ENCODE results near the gene SUN1. TPM values are rescaled to one million over a fixed set of nuclear protein-coding genes. Genes with fewer than 3 reads are reported as not detected.
"Not testable (repeated sequence)": the region's sequence is repeated elsewhere in the genome, so short reads cannot be mapped to it uniquely, and the experiment has no call there.

Gene SUN1
- total and polyA plus RNA-seq, 12 donors: 69.2 to 211 (median 183) TPM

DNA sequence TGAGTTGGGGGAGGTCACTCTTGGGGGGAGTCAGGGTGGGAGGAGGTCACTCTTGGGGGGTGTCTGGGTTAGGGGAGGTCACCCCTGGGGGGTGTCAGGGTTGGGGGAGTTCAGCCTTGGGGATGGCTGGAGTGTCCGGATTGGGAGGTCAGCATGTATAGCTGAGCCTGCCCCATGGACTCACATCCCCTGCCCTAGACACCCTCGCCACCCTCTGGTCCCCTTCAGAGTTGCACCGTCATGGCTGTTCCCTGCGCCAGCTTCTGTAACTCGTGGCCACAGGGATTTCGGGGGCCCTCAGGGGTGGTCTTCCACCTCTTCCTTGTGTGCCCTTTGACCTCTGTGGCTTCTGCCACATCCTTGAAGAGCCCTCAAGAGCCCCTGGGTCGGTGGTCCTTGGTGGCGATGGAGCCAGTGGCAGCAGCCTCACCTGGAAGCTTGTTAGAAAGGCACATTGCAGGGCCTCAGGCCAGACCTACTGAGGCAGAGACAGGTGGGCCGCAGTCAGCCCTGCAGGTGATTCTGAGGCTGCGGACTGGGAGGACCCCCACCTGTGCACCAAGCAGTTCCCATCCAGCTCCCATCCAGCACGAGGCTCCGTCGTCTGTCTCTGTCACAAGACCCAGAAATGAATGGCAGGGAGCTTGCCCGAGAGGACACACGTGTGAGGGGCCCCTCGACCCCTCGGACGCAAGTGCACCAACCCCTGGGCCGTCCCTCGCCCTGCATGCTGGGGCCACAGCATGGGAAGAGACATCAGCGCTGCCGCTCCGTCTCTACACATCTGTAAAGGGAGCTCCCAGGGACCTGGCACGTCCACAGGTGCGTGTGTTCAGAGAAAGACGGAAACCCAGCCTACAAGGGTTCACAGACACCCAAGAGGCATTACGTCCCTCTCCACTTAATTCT is 44.7 kb upstream of the SUN1 start:
- TF ChIP-seq, protein P1, sequence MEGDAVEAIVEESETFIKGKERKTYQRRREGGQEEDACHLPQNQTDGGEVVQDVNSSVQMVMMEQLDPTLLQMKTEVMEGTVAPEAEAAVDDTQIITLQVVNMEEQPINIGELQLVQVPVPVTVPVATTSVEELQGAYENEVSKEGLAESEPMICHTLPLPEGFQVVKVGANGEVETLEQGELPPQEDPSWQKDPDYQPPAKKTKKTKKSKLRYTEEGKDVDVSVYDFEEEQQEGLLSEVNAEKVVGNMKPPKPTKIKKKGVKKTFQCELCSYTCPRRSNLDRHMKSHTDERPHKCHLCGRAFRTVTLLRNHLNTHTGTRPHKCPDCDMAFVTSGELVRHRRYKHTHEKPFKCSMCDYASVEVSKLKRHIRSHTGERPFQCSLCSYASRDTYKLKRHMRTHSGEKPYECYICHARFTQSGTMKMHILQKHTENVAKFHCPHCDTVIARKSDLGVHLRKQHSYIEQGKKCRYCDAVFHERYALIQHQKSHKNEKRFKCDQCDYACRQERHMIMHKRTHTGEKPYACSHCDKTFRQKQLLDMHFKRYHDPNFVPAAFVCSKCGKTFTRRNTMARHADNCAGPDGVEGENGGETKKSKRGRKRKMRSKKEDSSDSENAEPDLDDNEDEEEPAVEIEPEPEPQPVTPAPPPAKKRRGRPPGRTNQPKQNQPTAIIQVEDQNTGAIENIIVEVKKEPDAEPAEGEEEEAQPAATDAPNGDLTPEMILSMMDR (IDR thresholded peaks at IDR 0.05): no peak
- no peak overlapping the region for H3K4me3 ChIP-seq
- H3K27ac ChIP-seq: no peak overlapping the region
- H3K4me1 ChIP-seq: peaks cover 0 to 7% (median 0%) of the 10 kb centered on the region in 9 donors
- H3K36me3 ChIP-seq: peaks cover 0 to 55% (median 7%) of the 10 kb centered on the region in 9 donors
- no peak for DNase-seq
- intact Hi-C loops (cut with DNase I): loop anchor here in 8 of 10 donors (2.0 to 10.0 kb wide), 8 partner anchors 45 to 177 kb away; partner anchors contain the start of gene SUN1 (in 2 of the 8)
- H3K27me3 ChIP-seq: no peaks in the 10 kb centered on the region
- 94 to 95% methylated on average over 26 to 27 of the region's 27 CpGs for WGBS, 2 donors
- no peaks in the 10 kb centered on the region for H3K9me3 ChIP-seq
- peak in 1 of 8 donors; percentile 23 for ATAC-seq

DNA sequence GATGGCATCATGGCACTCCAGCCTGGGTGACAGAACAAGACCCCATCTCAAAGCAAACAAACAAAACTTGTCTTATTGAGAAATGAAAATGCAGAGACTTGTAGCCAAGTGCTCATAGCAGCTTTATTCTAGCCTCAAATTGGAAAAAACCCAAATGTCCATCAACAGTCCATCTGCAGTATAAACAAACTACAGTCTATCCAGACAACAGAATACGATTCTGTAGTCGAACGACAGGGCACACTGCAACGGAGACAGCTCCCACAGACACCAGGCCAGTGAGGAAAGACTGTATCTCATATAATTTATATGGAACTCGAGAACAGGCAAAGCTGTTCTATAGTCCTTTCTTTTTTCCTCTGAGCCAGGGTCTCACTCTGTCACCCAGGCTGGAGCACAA is 40.8 kb upstream of the SUN1 start:
- peaks cover 0 to 21% (median 0%) of the 10 kb centered on the region in 9 donors for H3K36me3 ChIP-seq
- intact Hi-C loops (cut with DNase I): no loop called here
- H3K27me3 ChIP-seq: no peaks in the 10 kb centered on the region
- no peaks in the 10 kb centered on the region for H3K9me3 ChIP-seq
- 32 to 60% methylated on average over 5 of the region's 5 CpGs for WGBS, 2 donors
- TF ChIP-seq, protein P1 (IDR thresholded peaks at IDR 0.05): no peak
- ATAC-seq (no peak), DNase-seq (no peak)
- no peak overlapping the region for H3K4me3 ChIP-seq
- H3K4me1 ChIP-seq: peaks cover 0 to 12% (median 0%) of the 10 kb centered on the region in 9 donors
- H3K27ac ChIP-seq: no peak overlapping the region

DNA sequence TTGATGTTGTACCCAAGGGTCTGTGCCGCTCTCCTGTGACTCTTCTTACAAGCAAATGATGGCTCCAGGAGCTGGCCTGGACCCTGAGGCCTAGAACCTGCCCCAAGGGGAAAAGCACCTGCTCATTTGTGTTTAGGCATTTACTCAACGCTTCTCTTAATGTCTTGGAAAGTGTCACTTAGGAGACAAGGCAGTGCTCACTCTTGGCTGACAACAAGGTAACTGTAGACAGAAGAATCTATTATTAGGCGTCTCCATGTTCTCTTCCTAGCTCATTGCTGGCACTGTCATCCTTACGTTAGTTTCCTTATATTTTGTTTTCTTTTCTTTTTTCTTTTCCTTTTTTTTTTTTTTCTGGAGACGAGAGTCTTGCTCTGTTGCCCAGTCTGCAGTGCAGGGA is 38.1 kb upstream of the SUN1 start:
- H3K4me1 ChIP-seq: peaks cover 0 to 12% (median 0%) of the 10 kb centered on the region in 9 donors
- no peaks in the 10 kb centered on the region for H3K9me3 ChIP-seq
- H3K27ac ChIP-seq: peak overlapping the region in 2 of 10 donors; percentile 23
- H3K36me3 ChIP-seq: peaks cover 0 to 10% (median 0%) of the 10 kb centered on the region in 9 donors
- ATAC-seq (peak in 1 of 8 donors; percentile 63), DNase-seq (no peak)
- WGBS, 2 donors: 69 to 78% methylated on average over 5 of the region's 5 CpGs
- no peak overlapping the region for H3K4me3 ChIP-seq
- intact Hi-C loops (cut with DNase I): no loop called here
- no peaks in the 10 kb centered on the region for H3K27me3 ChIP-seq
- TF ChIP-seq, protein P1 (IDR thresholded peaks at IDR 0.05): no peak

DNA sequence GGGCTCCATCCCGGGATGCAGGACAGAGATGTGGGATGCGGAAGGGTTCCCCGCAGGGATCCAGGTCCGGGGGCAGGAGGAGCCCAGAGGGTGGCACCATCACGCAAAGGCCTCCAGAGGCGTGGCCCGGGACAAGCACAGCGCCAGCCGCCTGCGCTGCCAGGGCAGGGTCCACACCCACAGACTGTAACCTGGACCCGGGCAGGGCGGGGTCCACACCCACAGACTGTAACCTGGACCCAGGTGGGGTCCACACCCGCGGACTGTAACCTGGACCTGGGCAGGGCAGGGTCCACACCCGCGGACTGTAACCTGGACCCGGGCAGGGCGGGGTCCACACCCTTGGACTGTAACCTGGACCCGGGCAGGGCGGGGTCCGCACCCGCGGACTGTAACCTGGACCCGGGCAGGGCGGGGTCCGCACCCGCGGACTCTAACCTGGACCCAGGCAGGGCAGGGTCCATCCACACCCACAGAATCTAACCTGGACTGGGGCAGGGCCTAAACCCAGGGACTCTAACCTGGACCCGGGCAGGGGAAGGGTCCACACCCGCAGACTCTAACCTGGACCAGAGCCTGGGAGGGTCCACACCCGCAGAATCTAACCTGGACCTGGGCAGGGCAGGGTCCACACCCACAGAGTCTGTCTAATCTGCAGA is 37.5 kb upstream of the SUN1 start:
- H3K27me3 ChIP-seq: no peaks in the 10 kb centered on the region
- WGBS, 2 donors: 96 to 97% methylated on average over 31 of the region's 31 CpGs
- H3K36me3 ChIP-seq: peaks cover 0 to 5% (median 0%) of the 10 kb centered on the region in 9 donors
- H3K4me3 ChIP-seq: no peak overlapping the region
- ATAC-seq (peak in 2 of 8 donors; percentile 20 to 48), DNase-seq (no peak)
- TF ChIP-seq, protein P1 (IDR thresholded peaks at IDR 0.05): no peak
- H3K4me1 ChIP-seq: peaks cover 0 to 12% (median 0%) of the 10 kb centered on the region in 9 donors
- H3K9me3 ChIP-seq: no peaks in the 10 kb centered on the region
- H3K27ac ChIP-seq: no peak overlapping the region
- intact Hi-C loops (cut with DNase I): no loop called here

DNA sequence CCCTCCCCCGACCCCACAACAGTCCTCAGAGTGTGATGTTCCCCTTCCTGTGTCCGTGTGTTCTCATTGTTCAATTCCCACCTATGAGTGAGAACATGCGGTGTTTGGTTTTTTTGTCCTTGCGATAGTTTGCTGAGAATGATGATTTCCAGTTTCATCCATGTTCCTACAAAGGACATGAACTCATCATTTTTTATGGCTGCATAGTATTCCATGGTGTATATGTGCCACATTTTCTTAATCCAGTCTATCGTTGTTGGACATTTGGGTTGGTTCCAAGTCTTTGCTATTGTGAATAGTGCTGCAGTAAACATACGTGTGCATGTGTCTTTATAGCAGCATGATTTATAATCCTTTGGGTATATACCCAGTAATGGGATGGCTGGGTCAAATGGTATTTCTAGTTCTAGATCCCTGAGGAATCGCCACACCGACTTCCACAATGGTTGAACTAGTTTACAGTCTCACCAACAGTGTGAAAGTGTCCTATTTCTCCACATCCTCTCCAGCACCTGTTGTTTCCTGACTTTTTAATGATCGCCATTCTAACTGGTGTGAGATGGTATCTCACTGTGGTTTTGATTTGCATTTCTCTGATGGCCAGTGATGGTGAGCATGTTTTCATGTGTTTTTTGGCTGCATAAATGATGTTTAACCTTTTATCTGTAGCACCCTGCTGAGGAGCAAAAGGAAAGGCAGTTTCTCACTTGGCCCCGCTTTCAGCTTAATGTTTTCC is 35.7 kb upstream of the SUN1 start:
- intact Hi-C loops (cut with DNase I); ATAC-seq; H3K4me3 ChIP-seq; DNase-seq; H3K36me3 ChIP-seq; H3K9me3 ChIP-seq; H3K27ac ChIP-seq; H3K27me3 ChIP-seq: not testable (repeated sequence)
- peaks cover 0 to 19% (median 4%) of the 10 kb centered on the region in 9 donors for H3K4me1 ChIP-seq
- WGBS, 2 donors: 74 to 75% methylated on average over 8 of the region's 10 CpGs

Measured in heart right ventricle (tissue), 16 donors.